Measurements from ENCODE around the gene CADPS. TPM values are rescaled to one million over a fixed set of nuclear protein-coding genes. Genes with fewer than 3 reads are reported as not detected.

CADPS gene
- polyA plus RNA-seq, 2 of the 4 experiments (the other 2 are of a cell fraction): not detected

DNA sequence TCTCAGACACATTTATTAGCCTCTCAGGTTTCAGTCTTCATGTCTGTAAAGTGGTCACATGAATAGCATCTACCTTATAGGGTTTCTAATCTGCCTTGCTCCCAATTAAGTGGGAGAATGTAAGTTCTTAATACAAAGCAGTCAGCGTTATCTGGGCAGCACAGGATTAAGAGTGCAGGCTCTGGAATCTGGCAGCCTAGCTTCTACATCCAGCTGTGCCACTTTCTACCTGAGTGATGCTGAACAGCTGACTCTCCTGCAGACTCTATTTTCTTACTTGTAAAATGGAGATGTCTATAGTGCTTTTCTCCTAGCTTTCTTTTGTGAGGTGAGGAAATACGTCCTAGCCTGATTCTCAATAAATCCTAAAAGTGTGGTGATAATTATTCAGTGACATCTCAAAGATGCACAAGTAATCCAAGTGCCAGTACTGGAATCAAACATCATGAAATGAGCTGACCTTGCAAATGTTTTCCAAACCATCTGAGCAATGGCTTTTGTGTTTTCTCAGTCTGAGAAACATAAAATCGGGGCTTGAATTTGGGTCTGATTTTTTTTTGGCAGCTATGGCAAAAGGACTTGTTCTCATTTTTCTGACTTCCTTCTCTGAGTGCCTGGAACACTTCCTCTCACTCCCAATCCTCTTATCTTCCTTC is 269.7 kb downstream of the CADPS start:
- 44% methylated on average over 3 of the region's 3 CpGs for WGBS (ENCODE audit: missing lambda C conversion rate)
- POLR2A ChIA-PET: no interaction called here
- DNase-seq (ENCODE audit: low read depth in 1 of 2, low spot score in 1 of 2) (no peak), FAIRE-seq (no peak), ATAC-seq (no peak)
- Histone ChIP-seq H3K4me3 (no peak overlapping the region), H3K27ac (no peak overlapping the region), H3K4me1 (peaks cover 6% of the 10 kb centered on the region; the same call in 1 of the 3 replicates), H3K4me2 (no peak overlapping the region), H3K9me3 (no peaks in the 10 kb centered on the region)
- TF ChIP-seq MAFK (IDR thresholded peaks at IDR 0.05; ENCODE audit: partially characterized antibody): peak; percentile 64
- TF ChIP-seq ZNF302 (CRISPR knock-in tag; IDR thresholded peaks at IDR 0.05): no peak
- CTCF ChIA-PET: interaction anchor here (0.6 to 1.7 kb wide), 2 partner anchors 17 to 712 kb away, joined by 3 to 6 read pairs; no protein-coding TSS in a partner anchor

DNA sequence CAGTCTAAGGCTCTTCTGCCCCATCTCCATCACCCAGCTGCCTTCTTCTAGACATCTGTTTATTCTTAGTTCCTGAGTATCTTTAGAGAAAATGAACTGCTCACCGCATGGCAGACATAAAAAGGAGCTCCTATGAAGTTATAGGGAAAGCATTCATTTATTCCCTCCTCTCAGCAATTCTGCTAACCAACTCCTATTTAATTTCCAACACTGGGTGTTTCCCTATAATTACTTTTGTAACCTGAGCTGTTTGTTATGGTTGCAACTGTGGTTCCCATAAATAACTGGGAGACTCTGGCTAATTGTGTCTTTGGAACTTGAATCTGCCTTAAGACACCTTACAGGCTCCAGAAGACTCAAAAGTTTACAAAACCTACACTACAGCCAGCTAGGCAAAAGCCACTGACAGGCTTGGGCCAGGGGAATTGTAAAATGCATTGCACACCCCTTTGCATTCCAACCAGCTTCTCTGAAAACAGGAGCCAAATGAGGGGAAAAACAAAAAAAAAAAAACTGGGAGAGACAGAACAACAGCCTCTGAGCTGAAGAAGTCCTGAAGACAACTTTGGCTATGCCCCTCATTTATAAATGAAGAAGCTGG is 270.4 kb downstream of the CADPS start:
- ATAC-seq (no peak), DNase-seq (ENCODE audit: low read depth in 1 of 2, low spot score in 1 of 2) (no peak), FAIRE-seq (no peak)
- Histone ChIP-seq H3K4me2 (no peak overlapping the region; the same call in 2 of the 3 replicates), H3K4me3 (no peak overlapping the region), H3K27ac (no peak overlapping the region), H3K4me1 (peaks cover 6% of the 10 kb centered on the region; the same call in 1 of the 3 replicates), H3K9me3 (no peaks in the 10 kb centered on the region)
- CTCF ChIA-PET: interaction anchor here (0.6 to 1.7 kb wide), 2 partner anchors 18 to 712 kb away, joined by 3 to 6 read pairs; no protein-coding TSS in a partner anchor
- TF ChIP-seq, protein P1, sequence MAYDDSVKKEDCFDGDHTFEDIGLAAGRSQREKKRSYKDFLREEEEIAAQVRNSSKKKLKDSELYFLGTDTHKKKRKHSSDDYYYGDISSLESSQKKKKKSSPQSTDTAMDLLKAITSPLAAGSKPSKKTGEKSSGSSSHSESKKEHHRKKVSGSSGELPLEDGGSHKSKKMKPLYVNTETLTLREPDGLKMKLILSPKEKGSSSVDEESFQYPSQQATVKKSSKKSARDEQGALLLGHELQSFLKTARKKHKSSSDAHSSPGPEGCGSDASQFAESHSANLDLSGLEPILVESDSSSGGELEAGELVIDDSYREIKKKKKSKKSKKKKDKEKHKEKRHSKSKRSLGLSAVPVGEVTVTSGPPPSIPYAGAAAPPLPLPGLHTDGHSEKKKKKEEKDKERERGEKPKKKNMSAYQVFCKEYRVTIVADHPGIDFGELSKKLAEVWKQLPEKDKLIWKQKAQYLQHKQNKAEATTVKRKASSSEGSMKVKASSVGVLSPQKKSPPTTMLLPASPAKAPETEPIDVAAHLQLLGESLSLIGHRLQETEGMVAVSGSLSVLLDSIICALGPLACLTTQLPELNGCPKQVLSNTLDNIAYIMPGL (CRISPR knock-in tag; IDR thresholded peaks at IDR 0.05; ENCODE audit: borderline replicate concordance): no peak
- TF ChIP-seq HOXB13 (CRISPR knock-in tag; IDR thresholded peaks at IDR 0.05; ENCODE audit: low read depth) (no peak), RNF2 (IDR thresholded peaks at IDR 0.05; ENCODE audit: borderline replicate concordance, low read depth) (no peak), GATA3 (IDR thresholded peaks at IDR 0.05; ENCODE audit: borderline replicate concordance) (no peak), HDAC2 (IDR thresholded peaks at IDR 0.05) (no peak), CHD4 (IDR thresholded peaks at IDR 0.05; ENCODE audit: borderline replicate concordance) (no peak), MAFK (IDR thresholded peaks at IDR 0.05; ENCODE audit: partially characterized antibody) (no peak), HOXA7 (CRISPR knock-in tag; IDR thresholded peaks at IDR 0.05) (no peak), NPAS2 (CRISPR knock-in tag; IDR thresholded peaks at IDR 0.05; ENCODE audit: borderline replicate concordance) (no peak), HEYL (CRISPR knock-in tag; IDR thresholded peaks at IDR 0.05) (no peak), ZSCAN20 (CRISPR knock-in tag; IDR thresholded peaks at IDR 0.05) (no peak), BHLHE40 (IDR thresholded peaks at IDR 0.05; ENCODE audit: low read depth, low read length) (no peak), MYC (IDR thresholded peaks at IDR 0.05; ENCODE audit: borderline replicate concordance, low read length) (no peak)
- TF ChIP-seq, protein P2, sequence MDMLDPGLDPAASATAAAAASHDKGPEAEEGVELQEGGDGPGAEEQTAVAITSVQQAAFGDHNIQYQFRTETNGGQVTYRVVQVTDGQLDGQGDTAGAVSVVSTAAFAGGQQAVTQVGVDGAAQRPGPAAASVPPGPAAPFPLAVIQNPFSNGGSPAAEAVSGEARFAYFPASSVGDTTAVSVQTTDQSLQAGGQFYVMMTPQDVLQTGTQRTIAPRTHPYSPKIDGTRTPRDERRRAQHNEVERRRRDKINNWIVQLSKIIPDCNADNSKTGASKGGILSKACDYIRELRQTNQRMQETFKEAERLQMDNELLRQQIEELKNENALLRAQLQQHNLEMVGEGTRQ (IDR thresholded peaks at IDR 0.05): no peak
- TF ChIP-seq, protein P3, sequence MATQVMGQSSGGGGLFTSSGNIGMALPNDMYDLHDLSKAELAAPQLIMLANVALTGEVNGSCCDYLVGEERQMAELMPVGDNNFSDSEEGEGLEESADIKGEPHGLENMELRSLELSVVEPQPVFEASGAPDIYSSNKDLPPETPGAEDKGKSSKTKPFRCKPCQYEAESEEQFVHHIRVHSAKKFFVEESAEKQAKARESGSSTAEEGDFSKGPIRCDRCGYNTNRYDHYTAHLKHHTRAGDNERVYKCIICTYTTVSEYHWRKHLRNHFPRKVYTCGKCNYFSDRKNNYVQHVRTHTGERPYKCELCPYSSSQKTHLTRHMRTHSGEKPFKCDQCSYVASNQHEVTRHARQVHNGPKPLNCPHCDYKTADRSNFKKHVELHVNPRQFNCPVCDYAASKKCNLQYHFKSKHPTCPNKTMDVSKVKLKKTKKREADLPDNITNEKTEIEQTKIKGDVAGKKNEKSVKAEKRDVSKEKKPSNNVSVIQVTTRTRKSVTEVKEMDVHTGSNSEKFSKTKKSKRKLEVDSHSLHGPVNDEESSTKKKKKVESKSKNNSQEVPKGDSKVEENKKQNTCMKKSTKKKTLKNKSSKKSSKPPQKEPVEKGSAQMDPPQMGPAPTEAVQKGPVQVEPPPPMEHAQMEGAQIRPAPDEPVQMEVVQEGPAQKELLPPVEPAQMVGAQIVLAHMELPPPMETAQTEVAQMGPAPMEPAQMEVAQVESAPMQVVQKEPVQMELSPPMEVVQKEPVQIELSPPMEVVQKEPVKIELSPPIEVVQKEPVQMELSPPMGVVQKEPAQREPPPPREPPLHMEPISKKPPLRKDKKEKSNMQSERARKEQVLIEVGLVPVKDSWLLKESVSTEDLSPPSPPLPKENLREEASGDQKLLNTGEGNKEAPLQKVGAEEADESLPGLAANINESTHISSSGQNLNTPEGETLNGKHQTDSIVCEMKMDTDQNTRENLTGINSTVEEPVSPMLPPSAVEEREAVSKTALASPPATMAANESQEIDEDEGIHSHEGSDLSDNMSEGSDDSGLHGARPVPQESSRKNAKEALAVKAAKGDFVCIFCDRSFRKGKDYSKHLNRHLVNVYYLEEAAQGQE (IDR thresholded peaks at IDR 0.05): no peak
- TF ChIP-seq, protein P4, sequence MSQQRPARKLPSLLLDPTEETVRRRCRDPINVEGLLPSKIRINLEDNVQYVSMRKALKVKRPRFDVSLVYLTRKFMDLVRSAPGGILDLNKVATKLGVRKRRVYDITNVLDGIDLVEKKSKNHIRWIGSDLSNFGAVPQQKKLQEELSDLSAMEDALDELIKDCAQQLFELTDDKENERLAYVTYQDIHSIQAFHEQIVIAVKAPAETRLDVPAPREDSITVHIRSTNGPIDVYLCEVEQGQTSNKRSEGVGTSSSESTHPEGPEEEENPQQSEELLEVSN (IDR thresholded peaks at IDR 0.05; ENCODE audit: borderline replicate concordance, low read depth): no peak
- POLR2A ChIA-PET: no interaction called here
- 50% methylated on average over 1 of the region's 1 CpG for whole genome bisulfite sequencing (ENCODE audit: missing lambda C conversion rate)

Measured in A549 (cell line).